ENCODE data around the gene SCN2B.

SCN2B gene

DNA sequence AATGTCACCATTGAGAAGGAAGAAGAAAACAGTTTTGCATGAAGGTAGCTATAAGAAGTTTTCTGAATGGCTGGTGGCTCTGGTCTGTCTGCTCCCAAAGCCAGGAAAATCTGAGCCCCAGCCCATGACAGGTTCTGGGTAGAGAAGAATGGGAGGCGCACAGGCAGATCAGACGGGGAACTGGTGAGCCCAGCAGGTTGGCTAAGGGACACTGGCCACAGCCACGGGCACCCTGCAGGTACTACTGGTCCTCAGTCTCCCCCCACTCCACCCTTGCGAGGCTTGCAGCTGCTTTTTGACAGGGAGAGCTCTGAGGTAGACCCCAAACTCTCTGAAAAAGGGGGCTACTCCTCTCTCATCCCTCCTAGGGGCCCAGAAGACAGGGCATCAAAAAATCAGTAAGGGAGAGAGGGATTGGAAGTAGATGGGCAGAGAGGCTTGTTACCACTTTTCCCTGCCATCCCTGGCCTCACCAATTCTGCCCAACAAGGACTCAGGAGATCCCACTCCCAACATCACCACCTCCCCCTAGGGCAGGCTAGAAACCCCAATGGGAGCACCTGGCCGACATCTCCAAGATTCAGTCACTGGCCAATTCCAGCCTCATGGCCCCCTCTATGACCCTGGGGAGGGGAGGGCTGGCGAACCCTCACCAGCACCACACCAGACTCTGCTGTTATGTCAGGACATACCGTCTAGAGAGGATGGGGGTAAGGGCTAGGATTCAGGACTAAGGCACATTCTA is 41.2 kb downstream of the SCN2B start:
- Histone ChIP-seq H3K4me3 (ENCODE audit: low read depth in 1 of 2, low read length in 2 of 2) (no peak overlapping the region), H3K27ac (ENCODE audit: low read length) (no peak overlapping the region), H3K36me3 (ENCODE audit: insufficient read depth, low read length) (no peaks in the 10 kb centered on the region), H3K79me2 (ENCODE audit: insufficient read depth, low read length) (no peaks in the 10 kb centered on the region), H3K4me2 (ENCODE audit: insufficient read depth, low read length) (no peak overlapping the region), H3K27me3 (ENCODE audit: insufficient read depth, low read length, poor library complexity) (peaks cover 29% of the 10 kb centered on the region), H3K4me1 (ENCODE audit: insufficient read depth, low read length) (no peaks in the 10 kb centered on the region), H3K9ac (ENCODE audit: low read depth, low read length) (no peak overlapping the region), H2AFZ (ENCODE audit: low read depth, low read length) (no peak overlapping the region), H3K9me3 (ENCODE audit: insufficient read depth, low read length, severe bottlenecking) (no peaks in the 10 kb centered on the region), H4K20me1 (ENCODE audit: insufficient read depth, low read length) (no peaks in the 10 kb centered on the region)
- TF ChIP-seq, protein P1, sequence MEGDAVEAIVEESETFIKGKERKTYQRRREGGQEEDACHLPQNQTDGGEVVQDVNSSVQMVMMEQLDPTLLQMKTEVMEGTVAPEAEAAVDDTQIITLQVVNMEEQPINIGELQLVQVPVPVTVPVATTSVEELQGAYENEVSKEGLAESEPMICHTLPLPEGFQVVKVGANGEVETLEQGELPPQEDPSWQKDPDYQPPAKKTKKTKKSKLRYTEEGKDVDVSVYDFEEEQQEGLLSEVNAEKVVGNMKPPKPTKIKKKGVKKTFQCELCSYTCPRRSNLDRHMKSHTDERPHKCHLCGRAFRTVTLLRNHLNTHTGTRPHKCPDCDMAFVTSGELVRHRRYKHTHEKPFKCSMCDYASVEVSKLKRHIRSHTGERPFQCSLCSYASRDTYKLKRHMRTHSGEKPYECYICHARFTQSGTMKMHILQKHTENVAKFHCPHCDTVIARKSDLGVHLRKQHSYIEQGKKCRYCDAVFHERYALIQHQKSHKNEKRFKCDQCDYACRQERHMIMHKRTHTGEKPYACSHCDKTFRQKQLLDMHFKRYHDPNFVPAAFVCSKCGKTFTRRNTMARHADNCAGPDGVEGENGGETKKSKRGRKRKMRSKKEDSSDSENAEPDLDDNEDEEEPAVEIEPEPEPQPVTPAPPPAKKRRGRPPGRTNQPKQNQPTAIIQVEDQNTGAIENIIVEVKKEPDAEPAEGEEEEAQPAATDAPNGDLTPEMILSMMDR (IDR thresholded peaks at IDR 0.05; ENCODE audit: borderline replicate concordance, extremely low read depth, low read length, poor library complexity, severe bottlenecking): no peak
- TF ChIP-seq EZH2 (IDR thresholded peaks at IDR 0.05; ENCODE audit: borderline replicate concordance, low read depth, low read length, severe bottlenecking): no peak
- no peak for DNase-seq
- no peak for ATAC-seq (ENCODE audit: insufficient read depth, low read depth)

DNA sequence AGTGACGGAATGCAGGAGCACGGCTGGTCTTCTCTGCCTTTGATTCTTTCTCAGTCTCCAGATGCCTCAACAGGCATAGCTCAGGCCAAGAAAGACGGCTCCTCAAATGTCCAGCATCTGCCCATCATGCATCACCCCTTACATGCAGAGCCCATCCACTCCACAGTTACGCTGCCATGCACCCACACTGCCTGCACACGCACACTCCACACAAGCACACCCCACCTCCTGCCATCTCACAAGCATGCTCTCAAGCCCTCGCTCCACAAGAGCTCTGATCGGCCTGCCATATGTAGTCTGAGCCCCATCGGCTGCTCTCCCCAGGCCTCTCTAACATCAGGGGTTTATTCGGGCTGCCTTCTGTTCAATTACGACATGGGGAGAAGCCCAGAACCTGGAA is 42.6 kb downstream of the SCN2B start:
- DNase-seq: no peak

DNA sequence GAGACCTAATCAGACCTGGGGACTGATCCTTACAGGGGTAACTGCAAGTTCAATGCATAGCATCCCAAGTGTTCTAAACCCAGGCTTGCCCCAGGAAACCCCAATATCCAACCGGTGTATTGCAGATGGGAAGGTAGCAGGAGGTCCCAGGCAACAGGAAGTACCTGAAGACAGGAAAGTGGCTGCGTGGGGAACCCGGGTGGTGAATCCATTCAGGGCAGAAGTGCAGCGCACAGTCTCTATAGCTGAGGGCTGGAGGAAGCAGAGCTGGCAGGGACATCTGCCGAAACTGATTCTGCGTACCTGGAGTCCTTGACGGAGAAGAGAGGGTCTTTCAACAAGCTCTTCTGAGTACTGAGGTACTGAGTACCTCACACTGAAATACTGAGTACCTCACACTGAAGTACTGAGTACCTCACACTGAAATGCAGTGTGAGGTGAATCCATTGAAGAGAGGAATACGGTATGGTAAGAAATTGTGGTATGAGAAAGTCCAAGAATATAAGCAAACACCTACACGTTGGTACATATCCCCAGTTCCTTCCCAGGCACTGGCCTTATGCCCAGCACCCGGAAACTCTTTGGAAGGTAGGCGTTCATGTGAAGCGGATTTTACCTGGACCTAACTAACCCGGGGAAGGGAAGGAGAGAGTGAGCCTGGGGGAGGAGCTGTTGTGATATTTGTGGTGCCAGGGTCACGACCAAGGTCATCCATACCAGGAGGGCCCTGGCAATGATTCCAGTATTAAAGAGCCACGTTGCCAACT is 43.9 kb downstream of the SCN2B start:
- no peak for DNase-seq
- Histone ChIP-seq H3K27me3 (ENCODE audit: insufficient read depth, low read length, poor library complexity) (peaks cover 28% of the 10 kb centered on the region), H3K27ac (ENCODE audit: low read length) (no peak overlapping the region), H3K4me3 (ENCODE audit: low read depth in 1 of 2, low read length in 2 of 2) (no peak overlapping the region), H4K20me1 (ENCODE audit: insufficient read depth, low read length) (no peaks in the 10 kb centered on the region), H3K36me3 (ENCODE audit: insufficient read depth, low read length) (no peaks in the 10 kb centered on the region), H2AFZ (ENCODE audit: low read depth, low read length) (no peak overlapping the region), H3K9me3 (ENCODE audit: insufficient read depth, low read length, severe bottlenecking) (no peaks in the 10 kb centered on the region), H3K4me1 (ENCODE audit: insufficient read depth, low read length) (no peaks in the 10 kb centered on the region), H3K9ac (ENCODE audit: low read depth, low read length) (no peak overlapping the region), H3K4me2 (ENCODE audit: insufficient read depth, low read length) (no peak overlapping the region), H3K79me2 (ENCODE audit: insufficient read depth, low read length) (no peaks in the 10 kb centered on the region)
- TF ChIP-seq, protein P1 (IDR thresholded peaks at IDR 0.05; ENCODE audit: borderline replicate concordance, extremely low read depth, low read length, poor library complexity, severe bottlenecking): no peak
- TF ChIP-seq EZH2 (IDR thresholded peaks at IDR 0.05; ENCODE audit: borderline replicate concordance, low read depth, low read length, severe bottlenecking): no peak
- ATAC-seq (ENCODE audit: insufficient read depth, low read depth): no peak

More for the DNA sequence above, 42.6 kb downstream of the SCN2B start:
- no peaks in the 10 kb centered on the region for H3K9me3 ChIP-seq (ENCODE audit: insufficient read depth, low read length, severe bottlenecking)
- H3K9ac ChIP-seq (ENCODE audit: low read depth, low read length): no peak overlapping the region
- no peak for TF ChIP-seq EZH2 (IDR thresholded peaks at IDR 0.05; ENCODE audit: borderline replicate concordance, low read depth, low read length, severe bottlenecking)
- TF ChIP-seq, protein P1 (IDR thresholded peaks at IDR 0.05; ENCODE audit: borderline replicate concordance, extremely low read depth, low read length, poor library complexity, severe bottlenecking): no peak
- H3K27ac ChIP-seq (ENCODE audit: low read length): no peak overlapping the region
- H3K79me2 ChIP-seq (ENCODE audit: insufficient read depth, low read length): no peaks in the 10 kb centered on the region
- H4K20me1 ChIP-seq (ENCODE audit: insufficient read depth, low read length): no peaks in the 10 kb centered on the region
- no peak overlapping the region for H3K4me3 ChIP-seq (ENCODE audit: low read depth in 1 of 2, low read length in 2 of 2)
- H3K36me3 ChIP-seq (ENCODE audit: insufficient read depth, low read length): no peaks in the 10 kb centered on the region
- no peaks in the 10 kb centered on the region for H3K4me1 ChIP-seq (ENCODE audit: insufficient read depth, low read length)
- no peak overlapping the region for H3K4me2 ChIP-seq (ENCODE audit: insufficient read depth, low read length)
- ATAC-seq (ENCODE audit: insufficient read depth, low read depth): no peak
- no peak overlapping the region for H2AFZ ChIP-seq (ENCODE audit: low read depth, low read length)
- peaks cover 34% of the 10 kb centered on the region for H3K27me3 ChIP-seq (ENCODE audit: insufficient read depth, low read length, poor library complexity)

All from DND-41 (cell line).